Vagina (tissue), 2 donors: ENCODE measurements around the gene STOX2.

ENCODE experiments used
- POLR2A ChIP-seq, 2 donors: fragments of 450-650 bp; IDR thresholded peaks; one replicate each; pipeline ENCODE4 v1.6.1; 2017; ENCODE audit warnings: antibody characterized with exemption in 2 of 2, mild to moderate bottlenecking in 2 of 2, moderate library complexity in 2 of 2
- POLR2AphosphoS5 ChIP-seq, 2 donors: sonication (generic); formaldehyde crosslinking; IDR thresholded peaks; one replicate each; pipeline ENCODE4 v1.9.0; 2017; ENCODE audit warnings: antibody characterized with exemption in 2 of 2, mild to moderate bottlenecking in 2 of 2, low read depth in 1 of 2; ENCODE audit not compliant: insufficient read depth in 1 of 2
- TF ChIP-seq, protein P1 (sequence below), 3 experiments: fragments of 450-650 bp in 2 of 3; fragments of 200-600 bp in 1 of 3; sonication (generic) in 1 of 3; IDR thresholded peaks; one replicate each; pipeline ENCODE4 v1.5.1; 2017 to 2019; ENCODE audit warnings: antibody characterized with exemption in 3 of 3, mild to moderate bottlenecking in 2 of 3, moderate library complexity in 2 of 3

DNA sequence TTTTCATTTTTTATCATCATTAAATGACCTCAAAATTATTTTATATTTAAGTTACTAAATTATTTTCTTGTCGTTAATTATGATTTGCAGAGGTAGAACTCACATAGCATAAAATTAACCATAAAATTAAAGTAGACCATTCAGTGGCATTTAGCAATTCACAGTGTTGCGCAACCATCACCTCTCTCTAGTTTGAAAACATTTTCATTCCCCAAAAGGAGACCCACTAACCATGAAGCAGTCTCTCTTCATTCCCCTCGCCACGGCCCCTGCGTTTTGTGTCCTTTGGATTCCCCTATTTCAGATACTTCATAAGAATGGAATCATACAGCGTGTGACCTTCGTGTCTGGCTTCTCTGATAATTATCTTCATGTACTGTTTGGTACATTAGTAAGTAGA lies 157.7 kb downstream of the STOX2 start:
- TF ChIP-seq POLR2A (IDR thresholded peaks at IDR 0.05) (no peak), POLR2AphosphoS5 (IDR thresholded peaks at IDR 0.05; ENCODE audit: insufficient read depth in 1 of 2, low read depth in 1 of 2) (no peak)
- TF ChIP-seq, protein P1, sequence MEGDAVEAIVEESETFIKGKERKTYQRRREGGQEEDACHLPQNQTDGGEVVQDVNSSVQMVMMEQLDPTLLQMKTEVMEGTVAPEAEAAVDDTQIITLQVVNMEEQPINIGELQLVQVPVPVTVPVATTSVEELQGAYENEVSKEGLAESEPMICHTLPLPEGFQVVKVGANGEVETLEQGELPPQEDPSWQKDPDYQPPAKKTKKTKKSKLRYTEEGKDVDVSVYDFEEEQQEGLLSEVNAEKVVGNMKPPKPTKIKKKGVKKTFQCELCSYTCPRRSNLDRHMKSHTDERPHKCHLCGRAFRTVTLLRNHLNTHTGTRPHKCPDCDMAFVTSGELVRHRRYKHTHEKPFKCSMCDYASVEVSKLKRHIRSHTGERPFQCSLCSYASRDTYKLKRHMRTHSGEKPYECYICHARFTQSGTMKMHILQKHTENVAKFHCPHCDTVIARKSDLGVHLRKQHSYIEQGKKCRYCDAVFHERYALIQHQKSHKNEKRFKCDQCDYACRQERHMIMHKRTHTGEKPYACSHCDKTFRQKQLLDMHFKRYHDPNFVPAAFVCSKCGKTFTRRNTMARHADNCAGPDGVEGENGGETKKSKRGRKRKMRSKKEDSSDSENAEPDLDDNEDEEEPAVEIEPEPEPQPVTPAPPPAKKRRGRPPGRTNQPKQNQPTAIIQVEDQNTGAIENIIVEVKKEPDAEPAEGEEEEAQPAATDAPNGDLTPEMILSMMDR (IDR thresholded peaks at IDR 0.05): no peak
